HFF-Myc (cell line): ENCODE data around the gene POC1A.
A peak's percentile ranks its signal among the peaks of the same experiment; 100 is the strongest.
"Not testable (repeated sequence)": the region's sequence is repeated elsewhere in the genome, so short reads cannot be mapped to it uniquely, and the experiment has no call there.

Experiments
- DNase-seq: peaks from one replicate; pipeline ENCODE4 v3.0.0-alpha.2; 2011; ENCODE audit warnings: low read depth; ENCODE audit errors: extremely low read depth
- H3K4me3 ChIP-seq: replicated peaks from 2 replicates; pipeline ENCODE4 v1.5.1; 2011; ENCODE audit warnings: low read depth, mild to moderate bottlenecking, control low read depth, low read length
- TF ChIP-seq, protein P1 (sequence below): IDR thresholded peaks from 2 replicates; pipeline ENCODE4 v1.5.1; 2012; ENCODE audit warnings: mild to moderate bottlenecking, low read depth, low read length, control low read depth; ENCODE audit errors: missing control alignments

The POC1A gene

DNA sequence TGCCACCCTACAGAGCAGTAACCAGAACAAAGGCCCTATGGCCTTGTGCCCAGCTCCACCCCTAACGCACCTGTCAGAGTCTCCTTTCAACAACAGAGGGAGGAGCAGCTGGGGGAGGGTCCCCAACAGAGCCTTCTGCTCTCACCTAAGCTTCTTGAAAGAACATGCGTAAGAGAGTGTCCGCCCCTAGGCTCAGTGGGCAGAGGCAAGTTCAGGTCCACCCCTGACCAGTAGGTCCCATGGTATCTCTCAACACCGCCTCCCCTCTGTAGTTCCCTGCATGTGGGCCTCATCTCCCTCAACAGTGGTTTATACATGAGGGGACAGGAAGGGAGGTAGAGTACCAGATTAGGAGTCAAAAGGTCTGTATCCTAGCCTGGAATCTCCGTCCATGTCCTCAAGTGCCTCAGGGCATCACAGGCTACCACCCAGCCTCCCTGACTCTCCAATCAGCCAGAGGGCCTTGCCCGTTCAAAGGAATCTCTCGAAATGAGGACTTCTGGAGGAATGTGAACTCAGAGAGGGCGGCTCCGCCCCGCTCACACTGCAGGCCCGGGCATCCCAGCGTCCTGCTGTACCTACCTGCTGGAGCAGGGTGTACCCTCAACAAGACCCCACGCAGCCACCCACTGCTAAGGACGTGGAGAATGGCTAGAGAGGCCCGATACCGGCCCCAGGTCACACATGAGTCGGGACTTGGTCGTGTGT lies 680 bp downstream of the POC1A start:
- TF ChIP-seq, protein P1, sequence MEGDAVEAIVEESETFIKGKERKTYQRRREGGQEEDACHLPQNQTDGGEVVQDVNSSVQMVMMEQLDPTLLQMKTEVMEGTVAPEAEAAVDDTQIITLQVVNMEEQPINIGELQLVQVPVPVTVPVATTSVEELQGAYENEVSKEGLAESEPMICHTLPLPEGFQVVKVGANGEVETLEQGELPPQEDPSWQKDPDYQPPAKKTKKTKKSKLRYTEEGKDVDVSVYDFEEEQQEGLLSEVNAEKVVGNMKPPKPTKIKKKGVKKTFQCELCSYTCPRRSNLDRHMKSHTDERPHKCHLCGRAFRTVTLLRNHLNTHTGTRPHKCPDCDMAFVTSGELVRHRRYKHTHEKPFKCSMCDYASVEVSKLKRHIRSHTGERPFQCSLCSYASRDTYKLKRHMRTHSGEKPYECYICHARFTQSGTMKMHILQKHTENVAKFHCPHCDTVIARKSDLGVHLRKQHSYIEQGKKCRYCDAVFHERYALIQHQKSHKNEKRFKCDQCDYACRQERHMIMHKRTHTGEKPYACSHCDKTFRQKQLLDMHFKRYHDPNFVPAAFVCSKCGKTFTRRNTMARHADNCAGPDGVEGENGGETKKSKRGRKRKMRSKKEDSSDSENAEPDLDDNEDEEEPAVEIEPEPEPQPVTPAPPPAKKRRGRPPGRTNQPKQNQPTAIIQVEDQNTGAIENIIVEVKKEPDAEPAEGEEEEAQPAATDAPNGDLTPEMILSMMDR, result no peak
- H3K4me3 ChIP-seq, result peak overlapping the region; percentile 58
- DNase-seq, result no peak

DNA sequence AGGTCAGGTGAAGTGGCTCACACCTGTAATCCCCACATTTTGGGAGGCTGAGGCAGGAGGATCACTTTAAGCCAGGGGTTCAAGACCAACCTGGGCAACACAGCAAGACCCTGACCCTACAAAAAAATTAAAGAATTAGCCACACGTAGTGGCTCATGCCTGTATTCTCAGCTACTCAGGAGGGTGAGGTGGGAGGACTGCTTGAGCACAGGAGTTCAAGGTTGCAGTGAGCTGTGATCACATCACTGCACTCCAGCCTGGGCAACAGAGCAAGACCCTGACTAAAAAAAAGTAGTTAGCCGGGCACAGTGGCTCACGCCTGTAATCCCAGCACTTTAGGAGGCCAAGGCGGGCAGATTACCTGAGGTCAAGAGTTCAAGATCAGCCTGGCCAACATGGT lies 2.2 kb downstream of the POC1A start:
- not testable (repeated sequence) for H3K4me3 ChIP-seq, DNase-seq

DNA sequence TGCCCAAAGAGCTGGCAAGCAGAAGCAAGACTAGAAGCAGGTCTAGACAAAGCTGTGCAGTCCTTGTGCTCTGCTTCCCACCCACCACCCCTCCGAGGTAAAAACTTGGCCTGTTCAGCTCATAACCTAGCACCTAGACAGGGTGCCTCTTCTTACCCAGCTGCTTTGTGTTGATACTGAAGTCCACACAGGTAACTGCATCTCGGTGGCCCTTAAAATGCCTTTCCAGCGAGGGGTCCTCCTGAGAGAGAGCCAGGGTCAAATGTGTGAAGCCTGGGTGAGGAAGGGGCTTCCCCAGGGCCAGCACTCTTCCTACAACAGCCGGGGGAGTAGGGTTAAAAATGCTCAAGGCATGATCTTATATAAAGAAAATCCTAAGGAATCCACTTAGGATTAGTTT lies 3.4 kb downstream of the POC1A start:
- TF ChIP-seq, protein P1, result no peak
- no peak for DNase-seq
- H3K4me3 ChIP-seq, result no peak overlapping the region

DNA sequence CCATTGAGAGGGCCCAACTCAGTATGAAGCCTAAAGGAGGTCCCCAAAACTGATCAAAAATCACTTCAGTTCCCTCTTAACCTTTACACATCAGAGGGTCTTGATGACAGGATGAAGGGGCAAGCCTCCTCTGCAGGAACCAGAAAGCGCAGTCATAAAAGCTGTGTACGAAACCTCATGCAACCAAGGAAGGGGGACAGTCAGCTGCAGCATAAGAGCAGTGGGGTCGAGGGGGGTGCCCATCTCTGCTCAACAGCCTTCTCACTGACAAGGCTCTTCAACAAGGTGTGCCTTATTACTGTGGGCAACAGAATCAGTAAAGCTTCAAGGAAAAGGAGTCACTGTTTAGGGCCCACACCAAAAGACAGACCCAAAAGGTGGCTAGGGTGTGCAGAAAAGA lies 3.9 kb downstream of the POC1A start:
- H3K4me3 ChIP-seq, result no peak overlapping the region
- TF ChIP-seq, protein P1, result no peak

DNA sequence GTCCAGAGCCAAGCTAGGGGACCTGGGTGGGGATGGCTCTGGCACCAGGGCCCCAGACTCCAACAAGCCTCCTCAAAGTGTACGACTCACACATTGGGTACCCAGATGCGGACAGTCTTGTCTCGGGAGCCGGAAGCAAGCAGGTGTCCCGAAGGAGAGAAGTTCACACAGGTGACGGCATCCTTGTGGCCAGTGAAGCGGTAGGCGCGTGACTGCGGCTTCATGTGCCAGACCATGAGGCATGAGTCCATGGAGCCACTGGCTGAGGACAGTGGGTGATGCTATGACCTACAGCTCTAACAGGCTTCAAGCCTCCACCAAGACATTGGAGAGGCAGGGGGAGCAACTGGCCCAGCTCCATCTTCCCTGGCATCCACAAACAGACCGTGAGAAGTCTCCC lies 4.5 kb downstream of the POC1A start:
- TF ChIP-seq, protein P1, result no peak
- DNase-seq, result no peak
- no peak overlapping the region for H3K4me3 ChIP-seq

More for the DNA sequence above, 3.9 kb downstream of the POC1A start:
- DNase-seq, result no peak

DNA sequence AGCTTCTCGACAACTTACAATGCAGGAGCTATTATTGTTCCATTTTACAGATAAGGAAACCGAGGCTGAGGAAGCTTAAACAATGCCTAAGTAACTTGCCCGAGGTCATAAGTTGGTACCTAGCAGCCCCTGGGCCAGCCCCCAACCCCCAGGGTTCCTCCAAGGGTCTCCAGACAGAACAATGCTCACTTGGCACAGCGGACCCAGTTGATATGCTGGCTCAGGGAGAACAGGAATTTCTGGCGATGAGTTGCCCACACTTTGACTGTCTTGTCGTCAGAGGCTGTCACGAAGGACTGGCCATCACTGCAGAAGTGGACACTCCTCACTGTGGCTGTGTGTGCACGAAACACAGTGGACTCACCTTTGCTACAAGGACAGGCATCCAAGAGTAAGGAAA lies 5.2 kb downstream of the POC1A start:
- no peak for DNase-seq
- H3K4me3 ChIP-seq, result no peak overlapping the region
- TF ChIP-seq, protein P1, result no peak

DNA sequence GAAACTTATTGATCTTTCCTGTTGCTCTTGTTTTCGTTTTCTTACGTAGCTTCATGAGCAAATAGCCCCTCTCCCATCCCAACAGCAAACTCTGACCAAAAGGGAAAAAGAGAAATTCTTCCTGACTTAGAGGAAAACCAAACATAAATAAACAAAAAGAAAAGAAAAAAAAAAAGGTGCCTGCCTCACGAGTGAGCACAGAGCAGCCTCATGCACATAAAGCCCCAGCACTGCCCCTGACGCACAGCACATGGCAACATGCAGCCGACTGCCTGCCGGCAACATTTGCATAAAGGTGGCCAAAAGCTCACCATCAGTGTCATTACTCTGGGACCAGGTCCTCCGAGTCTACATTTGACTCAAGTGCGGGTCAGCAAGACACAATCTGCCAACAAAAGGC lies 6.4 kb downstream of the POC1A start:
- TF ChIP-seq, protein P1, result no peak
- H3K4me3 ChIP-seq, result no peak overlapping the region
- DNase-seq, result no peak
